Omental fat pad (tissue), 4 donors: ENCODE results near the gene MEGF8. TPM values are rescaled to one million over a fixed set of nuclear protein-coding genes. Genes with fewer than 3 reads are reported as not detected.
A peak's percentile ranks its signal among the peaks of the same experiment; 100 is the strongest.

Source experiments
- ATAC-seq: fragments of 150-250 bp; one replicate; pipeline ENCODE4 v1.9.1; 2016; ENCODE audit warnings: mild to moderate bottlenecking, moderate library complexity; ENCODE audit not compliant: low FRiP score
- DNase-seq: peaks from one replicate; pipeline ENCODE4 v3.0.0-alpha.2; 2019; ENCODE audit warnings: low spot score
- total RNA-seq, 4 donors: library from RNA; depleted of rRNA; stranded (reverse); fragments of >200 nt; gene quantifications; one replicate each; pipeline ENCODE4 v1.1.0, GENCODE V29; 2016
- TF ChIP-seq, protein P1 (sequence below), 3 donors: fragments of 450-650 bp; IDR thresholded peaks; one replicate each; pipeline ENCODE4 v1.5.1; 2016 to 2017; ENCODE audit warnings: antibody characterized with exemption in 3 of 3, mild to moderate bottlenecking in 3 of 3, moderate library complexity in 2 of 3

Gene MEGF8
- total RNA-seq, 4 donors from 2014 or later, result 15.3 to 20.5 (median 18.4) TPM

DNA sequence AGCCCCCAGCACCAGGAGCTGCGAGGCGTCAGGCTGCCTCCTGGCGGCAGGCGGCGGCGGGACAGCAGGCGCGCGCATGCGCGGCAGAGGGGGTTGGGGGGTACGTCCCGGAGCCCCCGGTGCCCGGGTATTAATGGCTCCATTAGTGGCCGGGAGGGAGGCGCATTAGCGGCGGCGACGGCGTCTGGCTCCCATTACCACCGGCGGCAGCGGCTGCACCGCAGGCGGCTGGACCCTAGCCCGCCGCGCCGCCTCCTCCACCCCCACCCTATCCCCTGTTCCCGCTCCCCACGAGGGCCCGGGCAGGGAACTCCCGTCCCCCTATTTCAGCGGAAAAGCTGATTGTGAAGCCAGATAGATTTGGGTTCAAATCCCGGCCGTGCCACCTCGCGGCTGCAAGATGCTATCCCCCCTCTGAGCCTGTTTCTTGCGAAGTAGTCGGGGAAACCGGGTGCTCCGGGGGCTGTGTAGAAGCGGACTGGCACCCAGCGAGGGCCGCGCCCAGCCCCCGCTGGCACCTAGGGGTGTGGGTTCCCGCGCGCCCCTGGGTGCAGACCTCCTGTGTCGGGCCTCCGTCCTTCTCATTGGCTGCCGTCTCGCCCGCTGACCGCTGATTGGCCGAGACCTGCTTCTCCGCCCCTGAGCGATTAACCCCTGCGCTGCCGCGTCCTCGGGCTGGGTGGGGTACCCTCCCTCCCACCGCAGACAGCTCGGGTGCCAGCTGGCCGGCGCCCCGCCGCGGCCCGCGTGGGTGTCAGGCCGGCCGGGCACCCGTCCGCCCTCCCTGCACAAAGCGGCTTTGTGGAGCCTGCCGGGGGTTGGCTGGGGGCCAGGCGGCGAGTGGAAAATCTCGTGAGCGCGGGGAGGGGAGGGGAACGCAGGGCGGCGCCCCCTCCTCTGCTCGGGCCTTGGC lies 45.3 kb upstream of the MEGF8 start:
- TF ChIP-seq, protein P1, sequence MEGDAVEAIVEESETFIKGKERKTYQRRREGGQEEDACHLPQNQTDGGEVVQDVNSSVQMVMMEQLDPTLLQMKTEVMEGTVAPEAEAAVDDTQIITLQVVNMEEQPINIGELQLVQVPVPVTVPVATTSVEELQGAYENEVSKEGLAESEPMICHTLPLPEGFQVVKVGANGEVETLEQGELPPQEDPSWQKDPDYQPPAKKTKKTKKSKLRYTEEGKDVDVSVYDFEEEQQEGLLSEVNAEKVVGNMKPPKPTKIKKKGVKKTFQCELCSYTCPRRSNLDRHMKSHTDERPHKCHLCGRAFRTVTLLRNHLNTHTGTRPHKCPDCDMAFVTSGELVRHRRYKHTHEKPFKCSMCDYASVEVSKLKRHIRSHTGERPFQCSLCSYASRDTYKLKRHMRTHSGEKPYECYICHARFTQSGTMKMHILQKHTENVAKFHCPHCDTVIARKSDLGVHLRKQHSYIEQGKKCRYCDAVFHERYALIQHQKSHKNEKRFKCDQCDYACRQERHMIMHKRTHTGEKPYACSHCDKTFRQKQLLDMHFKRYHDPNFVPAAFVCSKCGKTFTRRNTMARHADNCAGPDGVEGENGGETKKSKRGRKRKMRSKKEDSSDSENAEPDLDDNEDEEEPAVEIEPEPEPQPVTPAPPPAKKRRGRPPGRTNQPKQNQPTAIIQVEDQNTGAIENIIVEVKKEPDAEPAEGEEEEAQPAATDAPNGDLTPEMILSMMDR (IDR thresholded peaks at IDR 0.05), result peak in 2 of 3 donors; percentile 41 to 94
- ATAC-seq (peak; percentile 51), DNase-seq (peak; percentile 89)

- peak; percentile 31 for ATAC-seq
- DNase-seq, result peak; percentile 50
- TF ChIP-seq, protein P1 (IDR thresholded peaks at IDR 0.05), result no peak
Observed at GRCh38 chr19:42280815-42281145, 44.7 kb upstream of the MEGF8 start.

GRCh38 chr19:42281146-42281826 lies 44.1 kb upstream of the MEGF8 start:
- TF ChIP-seq, protein P1 (IDR thresholded peaks at IDR 0.05), result no peak
- no peak for DNase-seq
- no peak for ATAC-seq

GRCh38 chr19:42281827-42282762 lies 43.3 kb upstream of the MEGF8 start:
- TF ChIP-seq, protein P1 (IDR thresholded peaks at IDR 0.05), result no peak
- DNase-seq (no peak), ATAC-seq (no peak)

- TF ChIP-seq, protein P1 (IDR thresholded peaks at IDR 0.05), result no peak
- DNase-seq (no peak), ATAC-seq (no peak)
Observed at GRCh38 chr19:42282819-42283187, 42.6 kb upstream of the MEGF8 start.

DNA sequence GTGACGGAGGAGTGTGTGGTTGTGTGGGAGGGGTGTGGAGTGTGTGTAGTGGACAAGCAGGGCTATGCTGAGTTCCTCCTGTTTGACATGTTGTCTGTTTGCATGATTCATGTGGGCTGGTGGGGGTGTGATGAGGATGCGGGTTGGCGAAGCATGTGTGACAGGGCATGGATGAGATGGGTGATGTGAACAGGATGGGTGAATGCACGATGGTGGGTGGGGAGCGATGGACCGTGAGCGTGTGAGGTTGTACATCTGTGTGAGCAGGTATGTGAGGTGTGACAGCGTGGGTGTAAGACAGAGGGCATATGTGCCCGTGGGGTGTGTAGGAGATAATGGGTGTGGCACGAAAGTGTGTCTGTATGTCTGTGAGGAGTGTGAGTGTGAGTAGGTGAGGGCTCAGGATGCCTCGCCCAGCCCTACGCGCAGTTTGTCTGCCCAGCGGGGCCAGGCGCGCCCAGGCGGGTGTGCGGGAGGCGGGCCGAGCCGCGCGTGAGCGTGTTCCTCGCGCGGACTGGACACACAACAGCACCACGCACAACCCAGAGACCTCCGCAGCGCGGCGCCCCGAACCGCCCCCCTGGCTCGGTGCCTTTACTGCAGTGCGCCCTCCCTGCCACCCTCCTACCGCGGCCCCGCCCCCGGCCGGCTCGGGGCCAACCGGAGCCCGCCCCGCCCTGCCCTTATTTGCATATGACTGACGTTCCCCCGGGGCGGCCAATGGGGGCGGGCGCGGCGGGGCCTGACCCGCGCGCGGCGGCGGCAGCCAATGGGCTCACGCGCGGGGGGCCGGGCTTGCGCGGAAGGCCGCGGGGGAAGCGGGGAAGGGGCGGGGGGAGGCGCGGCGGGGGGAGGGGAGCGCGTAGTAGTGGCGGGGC lies 42.0 kb upstream of the MEGF8 start:
- peak; percentile 93 for DNase-seq
- TF ChIP-seq, protein P1 (IDR thresholded peaks at IDR 0.05), result no peak
- peak; percentile 70 for ATAC-seq
